PC-3 (cell line): ENCODE measurements around the gene MANSC1. TPM values are rescaled to one million over a fixed set of nuclear protein-coding genes. Genes with fewer than 3 reads are reported as not detected.

ENCODE experiments used
- ATAC-seq: fragments of 200-7000 bp; cut with Tn5 transposase; 2 replicates; pipeline ENCODE4 v1.9.1; 2020; ENCODE audit warnings: mild to moderate bottlenecking, moderate library complexity
- BruUV-seq: library from RNA; stranded (reverse); fragments of 400-500 nt; replicated peaks from 2 replicates; lab custom pipeline; 2021; lab: Mats Ljungman, UMichigan
- CTCF ChIA-PET: fragments of 300-600 bp; sonication (Branson Sonifier 250); formaldehyde crosslinking; loops from one replicate; lab custom pipeline; 2022; ENCODE audit warnings: antibody characterized with exemption; lab: Charles Lee
- POLR2A ChIA-PET: fragments of 300-600 bp; sonication (Branson Sonifier 250); formaldehyde crosslinking; loops from one replicate; lab custom pipeline; 2022; ENCODE audit warnings: antibody characterized with exemption; ENCODE audit not compliant: unreplicated experiment; lab: Charles Lee
- DNase-seq: peaks from one replicate; pipeline ENCODE4 v3.0.0-alpha.2; 2015
- H2AFZ ChIP-seq: fragments of 300-600 bp; sonication (generic); 2 replicates; pipeline ENCODE4 v1.6.0; 2016; ENCODE audit warnings: antibody characterized with exemption, low read length
- H3F3A ChIP-seq: fragments of 300-600 bp; sonication (generic); one replicate; pipeline ENCODE4 v1.6.0; 2017; ENCODE audit warnings: antibody characterized with exemption, low read length, control low read depth, mild to moderate bottlenecking; ENCODE audit not compliant: unreplicated experiment
- H3K27ac ChIP-seq: fragments of 300-600 bp; sonication (generic); 2 replicates; pipeline ENCODE4 v1.5.1; 2016; ENCODE audit warnings: mild to moderate bottlenecking, low read length
- H3K27me3 ChIP-seq: fragments of 300-600 bp; sonication (generic); 2 replicates; pipeline ENCODE4 v1.6.1; 2016; ENCODE audit warnings: low read length, mixed read lengths
- H3K36me3 ChIP-seq: fragments of 300-600 bp; sonication (generic); 2 replicates; pipeline ENCODE4 v1.6.1; 2016; ENCODE audit warnings: low read depth, mixed run types, low read length, mixed read lengths
- H3K4me1 ChIP-seq: fragments of 300-600 bp; sonication (generic); 2 replicates; pipeline ENCODE4 v1.5.1; 2016; ENCODE audit warnings: low read length; ENCODE audit not compliant: insufficient read depth
- H3K4me2 ChIP-seq: fragments of 300-600 bp; sonication (generic); 2 replicates; pipeline ENCODE4 v1.6.0; 2016; ENCODE audit warnings: low read length
- H3K4me3 ChIP-seq: fragments of 300-600 bp; sonication (generic); 2 replicates; pipeline ENCODE4 v1.5.1; 2016; ENCODE audit warnings: mild to moderate bottlenecking, low read length, mixed read lengths
- H3K79me2 ChIP-seq: fragments of 300-600 bp; sonication (generic); 2 replicates; pipeline ENCODE4 v1.6.1; 2017; ENCODE audit warnings: low read length, mixed read lengths
- H3K9ac ChIP-seq: fragments of 300-600 bp; sonication (generic); 2 replicates; pipeline ENCODE4 v1.6.0; 2016; ENCODE audit warnings: mild to moderate bottlenecking, low read length
- H3K9me2 ChIP-seq: fragments of 300-600 bp; sonication (generic); replicated peaks from 2 replicates; pipeline ENCODE4 v1.6.1; 2016; ENCODE audit warnings: mixed run types, low read length, mixed read lengths
- H3K9me3 ChIP-seq: fragments of 300-600 bp; sonication (generic); 2 replicates; pipeline ENCODE4 v1.6.1; 2016; ENCODE audit warnings: low read length, mixed read lengths
- H4K20me1 ChIP-seq: fragments of 300-600 bp; sonication (generic); 2 replicates; pipeline ENCODE4 v1.6.1; 2016; ENCODE audit warnings: low read length, mixed read lengths
- CTCF ChIP-seq: fragments of 300-600 bp; sonication (generic); conservative IDR thresholded peaks from 2 replicates; pipeline ENCODE4 v1.5.1; 2017; ENCODE audit warnings: antibody characterized with exemption, low read depth, mild to moderate bottlenecking, low read length
- EZH2 ChIP-seq: fragments of 300-600 bp; sonication (generic); IDR thresholded peaks from one replicate; pipeline ENCODE4 v1.6.1; 2017; ENCODE audit warnings: antibody characterized with exemption, mild to moderate bottlenecking, low read length; ENCODE audit not compliant: unreplicated experiment
- EZH2phosphoT487 ChIP-seq: fragments of 300-600 bp; sonication (generic); IDR thresholded peaks from 2 replicates; pipeline ENCODE4 v1.6.1; 2018; ENCODE audit warnings: mild to moderate bottlenecking, antibody characterized with exemption, low read length, borderline replicate concordance
- intact Hi-C: fragments of 100-400 bp; cut with micrococcal nuclease; formaldehyde crosslinking; loops from 2 replicates; pipeline ENCODE4 v1.9.0; 2023
- total RNA-seq: library from RNA; depleted of rRNA; stranded (reverse); fragments of >200 nt; gene quantifications from 2 replicates; pipeline ENCODE4 v1.2.3, GENCODE V29; 2014

The MANSC1 gene
- total RNA-seq, 1 experiment from 2014 or later = 2.8 TPM

- no peaks in the 10 kb centered on the region for H3K27me3 ChIP-seq
- no TSS peak for BruUV-seq
- no peaks in the 10 kb centered on the region for H3K36me3 ChIP-seq
- ChIA-PET POLR2A (interaction anchor here (0.6 kb wide), 1 partner anchor 34 kb away, joined by 3 read pairs; no protein-coding TSS in a partner anchor), CTCF (interaction anchor here (1.3 kb wide), 1 partner anchor 34 kb away, joined by 3 read pairs; no protein-coding TSS in a partner anchor)
- no peaks in the 10 kb centered on the region for H4K20me1 ChIP-seq
- no peak overlapping the region for H2AFZ ChIP-seq
- no peaks in the 10 kb centered on the region for H3K9me2 ChIP-seq
- intact Hi-C loops = no loop called here
- TF ChIP-seq EZH2phosphoT487 = no peak
- no peak for TF ChIP-seq EZH2
- TF ChIP-seq CTCF = no peak
- no peaks in the 10 kb centered on the region for H3F3A ChIP-seq
- H3K4me3 ChIP-seq = no peak overlapping the region
- ATAC-seq = no peak
- H3K9ac ChIP-seq = no peak overlapping the region
- H3K4me2 ChIP-seq = no peak overlapping the region
- no peaks in the 10 kb centered on the region for H3K9me3 ChIP-seq
- no peaks in the 10 kb centered on the region for H3K4me1 ChIP-seq
- H3K79me2 ChIP-seq = no peaks in the 10 kb centered on the region
- no peak overlapping the region for H3K27ac ChIP-seq
- no peak for DNase-seq
These were observed 16.8 kb upstream of the MANSC1 start for GRCh38 chr12:12366701-12367481.

DNA sequence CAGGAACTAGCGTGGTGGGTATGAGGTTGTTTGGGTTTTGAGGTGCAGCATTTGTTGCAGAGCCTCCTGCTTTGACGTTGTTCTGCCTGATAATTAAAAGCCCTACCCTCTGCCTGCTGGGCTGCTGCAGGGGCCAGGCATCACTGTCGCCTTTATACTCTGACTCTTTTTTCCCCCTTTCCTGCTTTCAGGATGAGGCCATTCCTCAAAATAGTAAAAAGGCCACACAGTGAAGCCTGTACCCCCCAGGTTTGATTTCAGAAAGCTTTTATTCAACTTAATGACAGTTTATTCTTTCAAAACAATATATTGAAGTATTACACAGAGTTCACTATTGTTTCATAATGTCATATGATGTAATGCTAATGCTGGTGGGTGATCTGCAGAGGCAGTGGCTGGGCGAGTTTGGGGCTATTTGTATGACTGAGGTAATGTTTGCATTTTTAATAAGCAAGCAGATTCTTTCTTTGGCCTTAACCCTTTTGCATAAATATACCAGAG, 15.9 kb upstream of the MANSC1 start:
- Histone ChIP-seq H3F3A (no peaks in the 10 kb centered on the region), H3K79me2 (no peaks in the 10 kb centered on the region), H3K9me2 (no peaks in the 10 kb centered on the region), H3K27me3 (no peaks in the 10 kb centered on the region), H3K9ac (no peak overlapping the region), H4K20me1 (no peaks in the 10 kb centered on the region), H3K36me3 (no peaks in the 10 kb centered on the region), H2AFZ (no peak overlapping the region), H3K9me3 (no peaks in the 10 kb centered on the region), H3K4me3 (no peak overlapping the region), H3K4me1 (no peaks in the 10 kb centered on the region), H3K4me2 (no peak overlapping the region), H3K27ac (no peak overlapping the region)
- POLR2A ChIA-PET = no interaction called here
- no TSS peak for BruUV-seq
- TF ChIP-seq EZH2phosphoT487 (no peak), EZH2 (no peak), CTCF (no peak)
- intact Hi-C loops = no loop called here
- DNase-seq (no peak), ATAC-seq (no peak)
- CTCF ChIA-PET = no interaction called here

DNA sequence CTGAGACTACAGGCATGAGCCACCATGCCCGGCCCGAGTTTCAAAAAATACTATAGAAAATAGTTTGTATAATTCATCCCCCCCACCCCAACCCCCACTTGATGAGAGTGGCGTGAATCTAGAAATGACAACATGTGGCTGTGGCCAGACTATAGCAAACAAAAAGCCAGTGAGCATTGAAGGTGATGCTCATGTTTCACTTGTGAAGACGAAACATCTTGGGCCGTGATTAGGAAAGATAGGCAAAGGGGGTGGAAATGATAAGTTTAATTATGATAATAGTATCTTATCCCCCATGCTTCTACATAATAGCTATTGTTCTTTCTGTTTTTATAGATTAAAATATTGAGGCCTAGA, 15.4 kb upstream of the MANSC1 start:
- ChIA-PET POLR2A (no interaction called here), CTCF (no interaction called here)
- intact Hi-C loops = no loop called here

More for the DNA sequence above, 15.4 kb upstream of the MANSC1 start:
- BruUV-seq = no TSS peak
- H3K9me3 ChIP-seq = no peaks in the 10 kb centered on the region
- H3K36me3 ChIP-seq = no peaks in the 10 kb centered on the region
- no peaks in the 10 kb centered on the region for H3K9me2 ChIP-seq
- ATAC-seq (no peak), DNase-seq (no peak)
- no peak overlapping the region for H2AFZ ChIP-seq
- no peak overlapping the region for H3K27ac ChIP-seq
- H3F3A ChIP-seq = no peaks in the 10 kb centered on the region
- H3K27me3 ChIP-seq = no peaks in the 10 kb centered on the region
- H3K79me2 ChIP-seq = no peaks in the 10 kb centered on the region
- H3K4me2 ChIP-seq = no peak overlapping the region
- H3K4me3 ChIP-seq = no peak overlapping the region
- no peak overlapping the region for H3K9ac ChIP-seq
- TF ChIP-seq EZH2 = no peak
- no peak for TF ChIP-seq CTCF
- TF ChIP-seq EZH2phosphoT487 = no peak
- H3K4me1 ChIP-seq = no peaks in the 10 kb centered on the region
- no peaks in the 10 kb centered on the region for H4K20me1 ChIP-seq
